Heart left ventricle (tissue), 16 donors: Measurements from ENCODE around the gene BCAN. TPM values are rescaled to one million over a fixed set of nuclear protein-coding genes. Genes with fewer than 3 reads are reported as not detected.

Source experiments
- ATAC-seq, 4 donors: fragments of 200-7000 bp; cut with Tn5 transposase; one replicate each; pipeline ENCODE4 v1.9.1; 2020 to 2022; ENCODE audit warnings: moderate library complexity in 4 of 4, mild to moderate bottlenecking in 3 of 4, moderate number of reproducible peaks in 1 of 4
- DNase-seq, 5 donors: peaks; one replicate each; pipeline ENCODE4 v3.0.0-alpha.2; 2020
- H3K27ac ChIP-seq, 12 donors: fragments of 200-600 bp; sonication (generic) in 4 of 12; one replicate each; pipeline versions ENCODE4 v1.5.0 to v1.8.0; 2016 to 2022; ENCODE audit warnings: mild to moderate bottlenecking in 2 of 12
- H3K27me3 ChIP-seq, 9 donors: fragments of 200-600 bp; sonication (generic) in 2 of 9; one replicate each; pipeline versions ENCODE4 v1.5.1 to v1.8.0; 2016 to 2022; ENCODE audit warnings: mild to moderate bottlenecking in 3 of 9
- H3K36me3 ChIP-seq, 9 donors: fragments of 200-600 bp; sonication (generic) in 2 of 9; one replicate each; pipeline versions ENCODE4 v1.5.0 to v1.8.0; 2018 to 2022; ENCODE audit warnings: mild to moderate bottlenecking in 2 of 9
- H3K4me1 ChIP-seq, 12 donors: fragments of 200-600 bp; sonication (generic) in 4 of 12; one replicate each; pipeline versions ENCODE4 v1.5.0 to v1.8.0; 2016 to 2022; ENCODE audit warnings: mild to moderate bottlenecking in 3 of 12
- H3K4me3 ChIP-seq, 12 donors: fragments of 200-600 bp; sonication (generic) in 4 of 12; one replicate each; pipeline versions ENCODE4 v1.5.0 to v1.8.0; 2017 to 2022; ENCODE audit warnings: mild to moderate bottlenecking in 9 of 12, moderate library complexity in 4 of 12
- H3K9me3 ChIP-seq, 12 donors: fragments of 200-600 bp; sonication (generic) in 4 of 12; one replicate each; pipeline versions ENCODE4 v1.5.0 to v1.8.0; 2016 to 2022; ENCODE audit warnings: mild to moderate bottlenecking in 1 of 12
- POLR2A ChIP-seq, 2 donors: fragments of 450-650 bp; IDR thresholded peaks; one replicate each; pipeline ENCODE4 v1.6.1; 2017; ENCODE audit warnings: antibody characterized with exemption in 2 of 2, mild to moderate bottlenecking in 2 of 2, moderate library complexity in 2 of 2
- WGBS, 4 donors: extraction: QIAGEN DNeasy Blood & Tissue Kit in 2 of 4; methylation state at CpG; one replicate each; pipeline versions ENCODE4 v1.1.5 to v1.1.7; 2013 to 2018; 5-methylcytosine and 5-hydroxymethylcytosine counted together
- intact Hi-C, 10 donors: fragments of 100-400 bp; cut with DNase I; formaldehyde crosslinking; loops; one replicate each; pipeline versions ENCODE4 v1.11.1 to v1.14.2; 2022
- polyA plus RNA-seq, 2 donors: library from polyadenylated mRNA; stranded (reverse); fragments of 200-250 nt; gene quantifications; one replicate each; pipeline ENCODE4 v1.2.3, GENCODE V29; 2013
- total RNA-seq, 9 donors: library from RNA; depleted of rRNA in 2 of 9; stranded (reverse); fragments of >200 nt in 2 of 9; fragmentation: NEBNext Ultra II Directional in 3 of 9; extraction: Animal tissue kit (Norgen Biotek cat#: 25700) in 3 of 9; gene quantifications; one replicate each; pipeline versions ENCODE4 v1.1.0 to v1.2.4, GENCODE V29; 2016 to 2023
- TF ChIP-seq, protein P1 (sequence below), 12 donors: fragments of 200-600 bp; sonication (generic) in 4 of 12; IDR thresholded peaks; one replicate each; pipeline versions ENCODE4 v1.5.0 to v1.8.0; 2018 to 2022; ENCODE audit warnings: antibody characterized with exemption in 12 of 12, mild to moderate bottlenecking in 5 of 12
- donor health status: ischemic (EF 13 %, LVEDD 7.1; RV severe dilation, severe dysfunction).
- donor health status: healthy with polysubstance abuse.
- donor health status: DM: no; HTN: yes; CAD: no.
- donor health status: DM: no; HTN: no; CAD: no.
- donor health status: ischemic (EF 25% LVEDD 6.9; RV normal size, moderate dysfunction).
- donor health status: ischemic (EF 25% LVEDD 5.7; RV mildly dilated, moderate dysfunction).
- donor health status: healthy.
- donor health status: DM: yes; HTN: yes; CAD: no.
- donor health status: ischemic (EF 35%, LVEDD 5.7; RV mildly dilated, moderate dysfunction).
- donor health status: nonischemic (EF 11% LVEDD 7.7; RV severe dilation, severe dysfunction).
- donor health status: DM: yes; HTN: yes; CAD: no.
- donor health status: PGD.
- donor health status: ischemic (EF 29% LVEDD 5.4; RV normal size, mild dysfunction).
- donor health status: nonischemic (EF 23%, LVEDD 6.1; RV moderate dilation, normal function).

Gene BCAN
- total and polyA plus RNA-seq, 11 donors: 0.09 to 0.27 (median 0.13) TPM; not detected in 5

DNA sequence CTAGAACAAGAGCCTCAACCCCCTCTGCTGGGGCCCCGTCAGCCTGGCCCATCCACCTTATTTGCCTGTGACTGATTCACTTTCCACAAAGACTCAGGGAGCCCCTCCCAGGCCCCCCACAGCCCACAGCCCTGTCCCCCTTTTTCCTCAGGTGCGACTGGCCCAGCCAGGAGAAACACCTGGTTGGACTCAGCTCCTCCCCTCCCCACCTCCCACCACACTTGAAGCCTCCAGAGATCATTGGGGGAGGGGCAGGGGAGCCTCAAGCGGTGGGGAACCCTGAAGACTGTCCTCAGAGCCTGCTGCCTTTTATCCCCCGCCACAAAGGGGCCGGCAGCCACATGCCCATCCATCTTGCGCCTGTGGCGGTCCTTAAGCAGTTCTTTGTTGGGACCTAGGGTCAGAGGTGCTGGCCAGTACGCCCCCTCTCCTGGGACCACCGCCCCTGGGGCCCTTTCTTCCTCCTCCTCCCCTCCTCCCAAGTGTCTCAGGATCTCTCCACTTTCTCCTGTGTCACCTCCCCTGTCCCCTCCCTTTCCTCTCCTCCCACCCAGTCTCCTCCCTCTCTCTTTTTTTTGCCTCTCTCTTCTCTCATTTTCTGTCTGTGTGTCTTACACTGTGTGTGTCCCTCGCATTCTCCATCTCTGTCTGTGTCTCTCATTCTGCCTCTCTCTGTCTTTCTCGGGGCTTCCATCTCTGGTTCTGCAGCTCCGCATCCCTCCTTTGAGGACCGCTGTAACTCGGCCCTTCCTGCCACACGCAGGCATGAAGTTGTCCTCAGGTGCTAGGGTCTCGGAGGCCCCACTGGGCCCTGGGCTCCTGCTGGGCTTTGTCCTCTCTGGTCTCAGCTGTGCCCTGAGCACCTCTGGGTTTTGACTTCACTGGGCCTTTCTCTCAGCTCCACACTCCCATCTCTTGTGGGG is 51.3 kb downstream of the BCAN start:
- no peaks in the 10 kb centered on the region for H3K9me3 ChIP-seq
- H3K36me3 ChIP-seq: no peaks in the 10 kb centered on the region
- 51 to 64% (median 60%) methylated on average over 15 to 16 of the region's 16 CpGs for whole genome bisulfite sequencing, 4 donors
- DNase-seq (peak in 1 of 5 donors; percentile 25), ATAC-seq (no peak)
- no peak overlapping the region for H3K27ac ChIP-seq
- H3K27me3 ChIP-seq: peaks cover 0 to 44% (median 22%) of the 10 kb centered on the region in 9 donors
- no peak overlapping the region for H3K4me3 ChIP-seq
- no peak for TF ChIP-seq POLR2A (IDR thresholded peaks at IDR 0.05)
- TF ChIP-seq, protein P1, sequence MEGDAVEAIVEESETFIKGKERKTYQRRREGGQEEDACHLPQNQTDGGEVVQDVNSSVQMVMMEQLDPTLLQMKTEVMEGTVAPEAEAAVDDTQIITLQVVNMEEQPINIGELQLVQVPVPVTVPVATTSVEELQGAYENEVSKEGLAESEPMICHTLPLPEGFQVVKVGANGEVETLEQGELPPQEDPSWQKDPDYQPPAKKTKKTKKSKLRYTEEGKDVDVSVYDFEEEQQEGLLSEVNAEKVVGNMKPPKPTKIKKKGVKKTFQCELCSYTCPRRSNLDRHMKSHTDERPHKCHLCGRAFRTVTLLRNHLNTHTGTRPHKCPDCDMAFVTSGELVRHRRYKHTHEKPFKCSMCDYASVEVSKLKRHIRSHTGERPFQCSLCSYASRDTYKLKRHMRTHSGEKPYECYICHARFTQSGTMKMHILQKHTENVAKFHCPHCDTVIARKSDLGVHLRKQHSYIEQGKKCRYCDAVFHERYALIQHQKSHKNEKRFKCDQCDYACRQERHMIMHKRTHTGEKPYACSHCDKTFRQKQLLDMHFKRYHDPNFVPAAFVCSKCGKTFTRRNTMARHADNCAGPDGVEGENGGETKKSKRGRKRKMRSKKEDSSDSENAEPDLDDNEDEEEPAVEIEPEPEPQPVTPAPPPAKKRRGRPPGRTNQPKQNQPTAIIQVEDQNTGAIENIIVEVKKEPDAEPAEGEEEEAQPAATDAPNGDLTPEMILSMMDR (IDR thresholded peaks at IDR 0.05): no peak
- intact Hi-C loops: loop anchor here in 4 of 10 donors (5.0 to 10.0 kb wide), 4 partner anchors 172 to 199 kb away; partner anchors contain the start of genes NTRK1 (in 1 of the 4) and PEAR1 (in 1 of the 4)
- H3K4me1 ChIP-seq: peaks cover 0 to 19% (median 9%) of the 10 kb centered on the region in 12 donors

DNA sequence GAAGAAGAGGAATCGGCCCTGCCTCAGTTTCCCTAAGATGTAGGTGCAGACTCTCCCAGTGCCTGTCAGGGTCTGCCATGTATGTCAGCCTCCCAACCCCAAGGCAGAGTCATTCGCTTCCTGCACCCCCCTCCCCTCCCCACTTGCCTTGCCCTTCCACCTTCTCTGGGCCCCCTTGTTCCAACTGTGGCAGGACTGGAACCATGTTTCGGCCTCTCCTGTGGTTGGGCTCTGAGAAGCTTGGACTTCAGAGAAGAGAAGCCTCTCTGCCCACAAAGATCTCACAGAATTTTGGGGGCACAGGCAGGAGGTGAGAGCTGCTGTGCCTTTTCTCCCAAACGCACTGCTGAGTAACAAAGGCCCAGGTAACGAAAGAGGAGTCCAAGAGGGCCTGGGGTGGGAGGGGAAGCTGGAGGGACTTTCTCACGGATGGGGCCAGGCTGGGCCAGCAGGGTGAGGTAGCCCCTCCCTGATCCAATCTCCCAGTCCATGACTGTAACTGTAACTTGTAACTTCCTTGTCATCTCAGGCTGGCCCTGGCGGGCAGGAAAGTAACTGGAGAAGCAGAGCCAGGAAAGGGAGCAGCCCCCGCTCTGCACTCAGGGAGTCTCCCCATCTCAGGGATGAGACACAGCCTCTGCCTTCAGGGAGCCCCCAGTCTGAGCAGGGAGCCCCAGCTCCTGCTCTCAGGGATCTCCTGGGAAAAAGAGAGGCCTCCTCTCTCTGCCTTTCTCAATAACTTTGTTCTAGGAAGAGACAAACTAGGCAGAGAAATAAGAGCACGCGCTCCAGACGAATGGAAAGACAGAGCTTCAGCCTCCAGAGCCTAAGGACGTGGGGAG is 52.2 kb downstream of the BCAN start:
- Histone ChIP-seq H3K36me3 (no peaks in the 10 kb centered on the region), H3K9me3 (no peaks in the 10 kb centered on the region), H3K27ac (no peak overlapping the region), H3K4me3 (no peak overlapping the region), H3K27me3 (peaks cover 0 to 44% (median 18%) of the 10 kb centered on the region in 9 donors), H3K4me1 (peaks cover 0 to 18% (median 9%) of the 10 kb centered on the region in 12 donors)
- 79 to 86% (median 83%) methylated on average over 9 to 12 of the region's 12 CpGs for WGBS, 4 donors
- intact Hi-C loops: loop anchor here in 4 of 10 donors (5.0 to 10.0 kb wide), 4 partner anchors 171 to 198 kb away; partner anchors contain the start of genes NTRK1 (in 1 of the 4) and PEAR1 (in 1 of the 4)
- no peak for TF ChIP-seq POLR2A (IDR thresholded peaks at IDR 0.05)
- TF ChIP-seq, protein P1 (IDR thresholded peaks at IDR 0.05): no peak
- ATAC-seq (no peak), DNase-seq (peak in 1 of 5 donors; percentile 14)

GRCh38 chr1:156694690-156694962 is 52.7 kb downstream of the BCAN start:
- peaks cover 0 to 13% (median 3%) of the 10 kb centered on the region in 12 donors for H3K4me1 ChIP-seq
- no peaks in the 10 kb centered on the region for H3K36me3 ChIP-seq
- no peaks in the 10 kb centered on the region for H3K9me3 ChIP-seq
- ATAC-seq (no peak), DNase-seq (no peak)
- TF ChIP-seq, protein P1 (IDR thresholded peaks at IDR 0.05): no peak
- no peak for TF ChIP-seq POLR2A (IDR thresholded peaks at IDR 0.05)
- H3K27me3 ChIP-seq: peaks cover 0 to 43% (median 18%) of the 10 kb centered on the region in 9 donors
- H3K27ac ChIP-seq: no peak overlapping the region
- 91 to 96% (median 95%) methylated on average over 5 of the region's 5 CpGs for WGBS, 4 donors
- intact Hi-C loops: loop anchor here in 4 of 10 donors (5.0 to 10.0 kb wide), 4 partner anchors 170 to 198 kb away; partner anchors contain the start of genes NTRK1 (in 1 of the 4) and PEAR1 (in 1 of the 4)
- no peak overlapping the region for H3K4me3 ChIP-seq
